HepG2 (cell line): Measurements from ENCODE around the gene RAB20. TPM values are rescaled to one million over a fixed set of nuclear protein-coding genes. Genes with fewer than 3 reads are reported as not detected.

Source experiments
- ATAC-seq: fragments of 200-7000 bp; cut with Tn5 transposase; 3 replicates; pipeline ENCODE4 v1.9.1; 2020; ENCODE audit warnings: mild to moderate bottlenecking, moderate library complexity
- BruUV-seq: library from RNA; stranded (reverse); fragments of 400-500 nt; replicated peaks from 2 replicates; lab custom pipeline; 2021; lab: Mats Ljungman, UMichigan
- CTCF ChIA-PET: fragments of 300-600 bp; formaldehyde crosslinking; extraction: SDS; loops from one replicate; lab custom pipeline; 2021; ENCODE audit warnings: low total read pairs, inconsistent platforms, low intra/inter-chr PET ratio; lab: Yijun Ruan, JAX
- POLR2A ChIA-PET: fragments of 350-600 bp; sonication (Branson Sonifier 250); formaldehyde crosslinking; loops from one replicate; lab custom pipeline; 2020; ENCODE audit warnings: antibody characterized with exemption, inconsistent platforms; lab: Yijun Ruan, JAX
- DNase-seq: peaks from one replicate; pipeline ENCODE4 v3.0.0-alpha.2; 2015; ENCODE audit warnings: low spot score
- FAIRE-seq: peaks from 3 replicates; lab custom pipeline; 2011; peaks lifted over from hg19 to GRCh38; lab: Jason Lieb, UNC
- H2AFZ ChIP-seq: one replicate; pipeline ENCODE4 v1.6.1; 2011; ENCODE audit warnings: low read length, inconsistent platforms
- H3K27ac ChIP-seq: fragments of 300-600 bp; 3 replicates; pipeline ENCODE4 v1.8.0; 2011; ENCODE audit warnings: mixed run types, mild to moderate bottlenecking, mixed read lengths, low read length, inconsistent platforms; ENCODE audit not compliant: insufficient read depth; ENCODE audit errors: extremely low read length
- H3K27me3 ChIP-seq, 2 experiments: fragments of 200-600 bp in 1 of 2; 2 replicates in 1 of 2; 3 replicates in 1 of 2; pipeline versions ENCODE4 v1.6.0 to v1.8.0; 2011; ENCODE audit warnings: low read length in 2 of 2, mild to moderate bottlenecking in 2 of 2, moderate library complexity in 2 of 2, inconsistent platforms in 1 of 2; ENCODE audit not compliant: insufficient read depth in 2 of 2, control insufficient read depth in 1 of 2
- H3K36me3 ChIP-seq, 2 experiments: fragments of 200-600 bp in 1 of 2; replicated peaks in 1 of 2; 2 replicates in 1 of 2; 3 replicates in 1 of 2; pipeline versions ENCODE4 v1.5.1 to v1.8.0; 2011; ENCODE audit warnings: low read length in 2 of 2, inconsistent platforms in 1 of 2; ENCODE audit not compliant: insufficient read depth in 2 of 2, control insufficient read depth in 1 of 2
- H3K4me1 ChIP-seq: 2 replicates; pipeline ENCODE4 v1.5.1; 2012; ENCODE audit warnings: low read length, inconsistent platforms; ENCODE audit not compliant: insufficient read depth
- H3K4me2 ChIP-seq: 2 replicates; pipeline ENCODE4 v1.6.0; 2011; ENCODE audit warnings: low read depth, low read length, inconsistent platforms
- H3K4me3 ChIP-seq, 3 experiments: fragments of 200-600 bp in 1 of 3; sonication (generic), shearing (Covaris generic) in 1 of 3; replicated peaks in 1 of 3; 2 replicates each; pipeline ENCODE4 v1.5.1; 2011 to 2016; ENCODE audit warnings: low read length in 3 of 3, inconsistent platforms in 2 of 3, low read depth in 2 of 3, mild to moderate bottlenecking in 2 of 3, control low read depth in 1 of 3, mixed read lengths in 1 of 3; ENCODE audit not compliant: insufficient read depth in 1 of 3
- H3K79me2 ChIP-seq: one replicate; pipeline ENCODE4 v1.6.1; 2011; ENCODE audit warnings: low read length, inconsistent platforms; ENCODE audit not compliant: insufficient read depth
- H3K9ac ChIP-seq: 2 replicates; pipeline ENCODE4 v1.6.0; 2011; ENCODE audit warnings: mild to moderate bottlenecking, low read depth, low read length, inconsistent platforms; ENCODE audit not compliant: insufficient read depth
- H3K9me3 ChIP-seq: 2 replicates; pipeline ENCODE4 v1.5.1; 2012; ENCODE audit warnings: mild to moderate bottlenecking, low read length
- H4K20me1 ChIP-seq: 2 replicates; pipeline ENCODE4 v1.6.0; 2011; ENCODE audit warnings: inconsistent platforms, mild to moderate bottlenecking, low read length, moderate library complexity; ENCODE audit not compliant: insufficient read depth
- RCOR2 ChIP-seq: IDR thresholded peaks from 2 replicates; pipeline ENCODE4 v1.6.1; 2016; ENCODE audit warnings: missing biosample characterization, missing genetic modification reagents
- SP5 ChIP-seq: IDR thresholded peaks from 2 replicates; pipeline ENCODE4 v1.6.1; 2016; ENCODE audit warnings: low read depth, borderline replicate concordance
- ZNF570 ChIP-seq: sonication (generic); formaldehyde crosslinking; IDR thresholded peaks from 2 replicates; pipeline ENCODE4 v1.4.0; 2020; ENCODE audit warnings: mild to moderate bottlenecking, missing genetic modification reagents, borderline replicate concordance
- ZNF720 ChIP-seq: sonication (generic); formaldehyde crosslinking; IDR thresholded peaks from 2 replicates; pipeline ENCODE4 v1.4.0; 2020; ENCODE audit warnings: missing genetic modification reagents
- WGBS: methylation state at CpG from one replicate; pipeline ENCODE4 v1.1.6; 2017; ENCODE audit warnings: low lambda C conversion rate; 5-methylcytosine and 5-hydroxymethylcytosine counted together
- in situ Hi-C: cut with HindIII; loops from 2 replicates; pipeline ENCODE4 v1.10.0; 2017; ENCODE audit warnings: low pct_unique_long_range_greater_than_20kb; ENCODE audit not compliant: extremely low pct_ligation_motif_present
- intact Hi-C: fragments of 100-400 bp; cut with micrococcal nuclease; formaldehyde crosslinking; loops from one replicate; pipeline ENCODE4 v1.10.0; 2022; ENCODE audit not compliant: unreplicated experiment
- polyA plus RNA-seq, 8 experiments: library from polyadenylated mRNA; depleted of rRNA in 3 of 8; stranded (reverse) in 7 of 8; unstranded in 1 of 8; fragments of >200 nt; fragmentation: Illumina TruSeq in 4 of 8; extraction: Trizol in 4 of 8; gene quantifications; 2 replicates each; pipeline versions ENCODE4 v1.2.1 to v1.2.3, GENCODE V29; 2011 to 2016; ENCODE audit warnings: low read depth in 4 of 8, missing spikeins in 1 of 8, mixed read lengths in 1 of 8; ENCODE audit not compliant: insufficient read depth in 1 of 8
- total RNA-seq, 5 experiments: library from RNA; depleted of rRNA; stranded (reverse); fragments of >200 nt; fragmentation: Illumina TruSeq; extraction: Trizol; gene quantifications; 2 replicates each; pipeline ENCODE4 v1.2.3, GENCODE V29; 2016; ENCODE audit warnings: low read depth in 1 of 5
- TF ChIP-seq, protein P1 (sequence below): IDR thresholded peaks from 2 replicates; pipeline ENCODE4 v1.6.1; 2012; ENCODE audit warnings: inconsistent platforms
- TF ChIP-seq, protein P2 (sequence below): sonication (generic); formaldehyde crosslinking; IDR thresholded peaks from 2 replicates; pipeline ENCODE4 v1.5.1; 2020; ENCODE audit warnings: mild to moderate bottlenecking, missing genetic modification reagents, moderate library complexity

Gene RAB20
- total and polyA plus RNA-seq, 2 of the 13 experiments (the other 11 are each of a cell fraction or from before 2014, with no cell fraction given), result 15.6 to 30.5 TPM

DNA sequence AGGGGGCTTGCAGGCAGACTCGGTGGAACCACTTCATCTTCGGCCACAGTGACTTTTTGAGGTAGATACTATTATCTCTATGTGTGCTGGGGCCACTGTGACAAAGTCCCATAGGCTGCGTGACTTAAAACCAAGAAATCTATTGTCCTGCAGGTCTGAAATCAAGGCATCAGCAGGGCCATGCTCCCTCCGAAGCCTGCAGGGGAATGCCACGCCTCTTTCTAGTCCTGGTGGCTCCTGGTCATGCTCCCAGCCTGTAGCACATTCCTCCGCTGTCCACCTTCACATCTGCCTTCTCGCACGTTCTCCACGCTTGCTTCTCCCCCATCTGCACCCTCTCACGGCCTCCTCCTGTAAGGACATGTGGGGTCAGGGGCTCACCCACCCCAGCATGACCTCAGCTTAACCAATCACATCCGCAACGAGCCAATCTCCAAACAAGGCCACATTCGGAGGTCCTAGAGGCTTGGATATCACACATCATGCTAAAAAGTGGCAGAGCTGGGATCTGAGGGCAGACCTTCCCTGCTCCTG lies 21.0 kb upstream of the RAB20 start:
- ATAC-seq, result peak; percentile 86
- WGBS, result 60% methylated on average over 13 of the region's 13 CpGs
- no peak for TF ChIP-seq SP5 (CRISPR knock-in tag)
- no peak for TF ChIP-seq ZNF720 (CRISPR knock-in tag)
- TF ChIP-seq, protein P1, sequence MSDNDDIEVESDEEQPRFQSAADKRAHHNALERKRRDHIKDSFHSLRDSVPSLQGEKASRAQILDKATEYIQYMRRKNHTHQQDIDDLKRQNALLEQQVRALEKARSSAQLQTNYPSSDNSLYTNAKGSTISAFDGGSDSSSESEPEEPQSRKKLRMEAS, result peak; percentile 24; the same call in 1 of the 2 replicates
- TF ChIP-seq ZNF570, result no peak
- TF ChIP-seq, protein P2, sequence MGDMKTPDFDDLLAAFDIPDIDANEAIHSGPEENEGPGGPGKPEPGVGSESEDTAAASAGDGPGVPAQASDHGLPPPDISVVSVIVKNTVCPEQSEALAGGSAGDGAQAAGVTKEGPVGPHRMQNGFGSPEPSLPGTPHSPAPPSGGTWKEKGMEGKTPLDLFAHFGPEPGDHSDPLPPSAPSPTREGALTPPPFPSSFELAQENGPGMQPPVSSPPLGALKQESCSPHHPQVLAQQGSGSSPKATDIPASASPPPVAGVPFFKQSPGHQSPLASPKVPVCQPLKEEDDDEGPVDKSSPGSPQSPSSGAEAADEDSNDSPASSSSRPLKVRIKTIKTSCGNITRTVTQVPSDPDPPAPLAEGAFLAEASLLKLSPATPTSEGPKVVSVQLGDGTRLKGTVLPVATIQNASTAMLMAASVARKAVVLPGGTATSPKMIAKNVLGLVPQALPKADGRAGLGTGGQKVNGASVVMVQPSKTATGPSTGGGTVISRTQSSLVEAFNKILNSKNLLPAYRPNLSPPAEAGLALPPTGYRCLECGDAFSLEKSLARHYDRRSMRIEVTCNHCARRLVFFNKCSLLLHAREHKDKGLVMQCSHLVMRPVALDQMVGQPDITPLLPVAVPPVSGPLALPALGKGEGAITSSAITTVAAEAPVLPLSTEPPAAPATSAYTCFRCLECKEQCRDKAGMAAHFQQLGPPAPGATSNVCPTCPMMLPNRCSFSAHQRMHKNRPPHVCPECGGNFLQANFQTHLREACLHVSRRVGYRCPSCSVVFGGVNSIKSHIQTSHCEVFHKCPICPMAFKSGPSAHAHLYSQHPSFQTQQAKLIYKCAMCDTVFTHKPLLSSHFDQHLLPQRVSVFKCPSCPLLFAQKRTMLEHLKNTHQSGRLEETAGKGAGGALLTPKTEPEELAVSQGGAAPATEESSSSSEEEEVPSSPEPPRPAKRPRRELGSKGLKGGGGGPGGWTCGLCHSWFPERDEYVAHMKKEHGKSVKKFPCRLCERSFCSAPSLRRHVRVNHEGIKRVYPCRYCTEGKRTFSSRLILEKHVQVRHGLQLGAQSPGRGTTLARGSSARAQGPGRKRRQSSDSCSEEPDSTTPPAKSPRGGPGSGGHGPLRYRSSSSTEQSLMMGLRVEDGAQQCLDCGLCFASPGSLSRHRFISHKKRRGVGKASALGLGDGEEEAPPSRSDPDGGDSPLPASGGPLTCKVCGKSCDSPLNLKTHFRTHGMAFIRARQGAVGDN (CRISPR knock-in tag), result peak; percentile 44
- no peak for TF ChIP-seq RCOR2 (CRISPR knock-in tag)
- H3K9me3 ChIP-seq, result no peaks in the 10 kb centered on the region
- no peak for DNase-seq
- no peaks in the 10 kb centered on the region for H3K36me3 ChIP-seq
- in situ Hi-C loops (no loop called here), intact Hi-C loops (no loop called here)
- H3K9ac ChIP-seq, result no peak overlapping the region
- no peak for FAIRE-seq
- H4K20me1 ChIP-seq, result no peaks in the 10 kb centered on the region
- no peak overlapping the region for H3K4me2 ChIP-seq
- no peak overlapping the region for H3K27ac ChIP-seq
- H3K27me3 ChIP-seq, result no peaks in the 10 kb centered on the region; a peak in 1 of 5 replicates
- H3K4me3 ChIP-seq, result no peak overlapping the region
- POLR2A ChIA-PET, result no interaction called here
- no TSS peak for BruUV-seq
- H3K79me2 ChIP-seq, result no peaks in the 10 kb centered on the region
- CTCF ChIA-PET, result no interaction called here
- no peak overlapping the region for H2AFZ ChIP-seq
- peaks cover 21% of the 10 kb centered on the region for H3K4me1 ChIP-seq
